ENCODE results near the gene FTSJ3. TPM values are rescaled to one million over a fixed set of nuclear protein-coding genes. Genes with fewer than 3 reads are reported as not detected.

FTSJ3 gene
- total and polyA plus RNA-seq, 2 experiments from 2014 or later, result 29.2 to 61.5 TPM

- TF ChIP-seq REST (IDR thresholded peaks at IDR 0.05; ENCODE audit: unreplicated experiment), result no peak
- no peak for TF ChIP-seq ZNF114 (CRISPR knock-in tag; IDR thresholded peaks at IDR 0.05)
- no peak for TF ChIP-seq EZH2 (IDR thresholded peaks at IDR 0.05; ENCODE audit: low read depth, unreplicated experiment)
- TF ChIP-seq ZNF331 (CRISPR knock-in tag; IDR thresholded peaks at IDR 0.05; ENCODE audit: low read depth), result no peak
- no peak for TF ChIP-seq ETS1 (IDR thresholded peaks at IDR 0.05)
- TF ChIP-seq POLR2AphosphoS5 (IDR thresholded peaks at IDR 0.05; ENCODE audit: low read depth), result no peak
- TF ChIP-seq, protein P1, sequence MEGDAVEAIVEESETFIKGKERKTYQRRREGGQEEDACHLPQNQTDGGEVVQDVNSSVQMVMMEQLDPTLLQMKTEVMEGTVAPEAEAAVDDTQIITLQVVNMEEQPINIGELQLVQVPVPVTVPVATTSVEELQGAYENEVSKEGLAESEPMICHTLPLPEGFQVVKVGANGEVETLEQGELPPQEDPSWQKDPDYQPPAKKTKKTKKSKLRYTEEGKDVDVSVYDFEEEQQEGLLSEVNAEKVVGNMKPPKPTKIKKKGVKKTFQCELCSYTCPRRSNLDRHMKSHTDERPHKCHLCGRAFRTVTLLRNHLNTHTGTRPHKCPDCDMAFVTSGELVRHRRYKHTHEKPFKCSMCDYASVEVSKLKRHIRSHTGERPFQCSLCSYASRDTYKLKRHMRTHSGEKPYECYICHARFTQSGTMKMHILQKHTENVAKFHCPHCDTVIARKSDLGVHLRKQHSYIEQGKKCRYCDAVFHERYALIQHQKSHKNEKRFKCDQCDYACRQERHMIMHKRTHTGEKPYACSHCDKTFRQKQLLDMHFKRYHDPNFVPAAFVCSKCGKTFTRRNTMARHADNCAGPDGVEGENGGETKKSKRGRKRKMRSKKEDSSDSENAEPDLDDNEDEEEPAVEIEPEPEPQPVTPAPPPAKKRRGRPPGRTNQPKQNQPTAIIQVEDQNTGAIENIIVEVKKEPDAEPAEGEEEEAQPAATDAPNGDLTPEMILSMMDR (conservative IDR thresholded peaks at IDR 0.05; ENCODE audit: low read depth in 2 of 2), result no peak
These were observed 17.5 kb downstream of the FTSJ3 start (continued) for GRCh38 chr17:63809970-63810369.

DNA sequence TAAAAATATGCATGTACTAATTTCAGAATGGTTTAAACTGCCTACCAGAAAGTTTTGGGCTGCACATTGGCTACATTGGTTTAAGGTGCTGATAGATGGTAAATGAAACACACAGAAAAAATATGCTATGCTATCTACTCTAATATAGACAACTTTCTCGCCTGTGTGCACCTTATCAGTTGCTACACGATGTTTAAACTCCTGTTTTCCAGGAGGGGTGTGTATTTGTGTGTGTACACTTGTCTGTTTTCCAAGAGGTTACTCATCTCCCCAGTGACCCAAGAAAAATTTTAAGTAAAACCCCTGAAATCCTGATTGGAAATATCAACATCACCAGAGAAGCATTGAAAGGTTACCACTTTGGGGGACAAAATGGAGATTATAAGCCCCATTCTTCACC is 21.9 kb downstream of the FTSJ3 start:
- H3K27me3 Mint-ChIP-seq (ENCODE audit: insufficient read depth, low read depth, poor library complexity), result no peaks in the 10 kb centered on the region
- Histone ChIP-seq H3K27ac (ENCODE audit: low read depth) (no peak overlapping the region), H3K4me1 (ENCODE audit: insufficient read depth) (no peaks in the 10 kb centered on the region), H4K20me1 (replicated peaks; ENCODE audit: insufficient read depth) (peaks cover 30% of the 10 kb centered on the region), H3K36me3 (ENCODE audit: insufficient read depth) (peaks cover 84% of the 10 kb centered on the region), H3K4me3 (no peak overlapping the region), H2AFZ (no peak overlapping the region), H3K27me3 (ENCODE audit: insufficient read depth) (no peaks in the 10 kb centered on the region), H3F3A (replicated peaks; ENCODE audit: low read depth) (peaks cover 3% of the 10 kb centered on the region; the same call in 1 of the 2 replicates), H3K79me2 (replicated peaks; ENCODE audit: insufficient read depth) (peaks cover 14% of the 10 kb centered on the region), H3K9me2 (ENCODE audit: insufficient read depth) (no peaks in the 10 kb centered on the region), H3K4me2 (no peak overlapping the region)
- H3K27ac Mint-ChIP-seq, result no peak overlapping the region
- H3K4me3 Mint-ChIP-seq, result no peak overlapping the region
- no peak for ATAC-seq
- no peaks in the 10 kb centered on the region for H3K4me1 Mint-ChIP-seq
- H3K36me3 Mint-ChIP-seq (ENCODE audit: low read depth), result peaks cover 81% of the 10 kb centered on the region
- no peak for DNase-seq (ENCODE audit: low spot score)
- no peaks in the 10 kb centered on the region for H3K9me3 Mint-ChIP-seq
- TF ChIP-seq EZH2 (IDR thresholded peaks at IDR 0.05; ENCODE audit: low read depth, unreplicated experiment) (no peak), EZH2phosphoT487 (IDR thresholded peaks at IDR 0.05; ENCODE audit: unreplicated experiment) (no peak), ZNF114 (CRISPR knock-in tag; IDR thresholded peaks at IDR 0.05) (no peak)
- TF ChIP-seq, protein P1 (conservative IDR thresholded peaks at IDR 0.05; ENCODE audit: low read depth in 2 of 2), result no peak
- TF ChIP-seq, protein P2, sequence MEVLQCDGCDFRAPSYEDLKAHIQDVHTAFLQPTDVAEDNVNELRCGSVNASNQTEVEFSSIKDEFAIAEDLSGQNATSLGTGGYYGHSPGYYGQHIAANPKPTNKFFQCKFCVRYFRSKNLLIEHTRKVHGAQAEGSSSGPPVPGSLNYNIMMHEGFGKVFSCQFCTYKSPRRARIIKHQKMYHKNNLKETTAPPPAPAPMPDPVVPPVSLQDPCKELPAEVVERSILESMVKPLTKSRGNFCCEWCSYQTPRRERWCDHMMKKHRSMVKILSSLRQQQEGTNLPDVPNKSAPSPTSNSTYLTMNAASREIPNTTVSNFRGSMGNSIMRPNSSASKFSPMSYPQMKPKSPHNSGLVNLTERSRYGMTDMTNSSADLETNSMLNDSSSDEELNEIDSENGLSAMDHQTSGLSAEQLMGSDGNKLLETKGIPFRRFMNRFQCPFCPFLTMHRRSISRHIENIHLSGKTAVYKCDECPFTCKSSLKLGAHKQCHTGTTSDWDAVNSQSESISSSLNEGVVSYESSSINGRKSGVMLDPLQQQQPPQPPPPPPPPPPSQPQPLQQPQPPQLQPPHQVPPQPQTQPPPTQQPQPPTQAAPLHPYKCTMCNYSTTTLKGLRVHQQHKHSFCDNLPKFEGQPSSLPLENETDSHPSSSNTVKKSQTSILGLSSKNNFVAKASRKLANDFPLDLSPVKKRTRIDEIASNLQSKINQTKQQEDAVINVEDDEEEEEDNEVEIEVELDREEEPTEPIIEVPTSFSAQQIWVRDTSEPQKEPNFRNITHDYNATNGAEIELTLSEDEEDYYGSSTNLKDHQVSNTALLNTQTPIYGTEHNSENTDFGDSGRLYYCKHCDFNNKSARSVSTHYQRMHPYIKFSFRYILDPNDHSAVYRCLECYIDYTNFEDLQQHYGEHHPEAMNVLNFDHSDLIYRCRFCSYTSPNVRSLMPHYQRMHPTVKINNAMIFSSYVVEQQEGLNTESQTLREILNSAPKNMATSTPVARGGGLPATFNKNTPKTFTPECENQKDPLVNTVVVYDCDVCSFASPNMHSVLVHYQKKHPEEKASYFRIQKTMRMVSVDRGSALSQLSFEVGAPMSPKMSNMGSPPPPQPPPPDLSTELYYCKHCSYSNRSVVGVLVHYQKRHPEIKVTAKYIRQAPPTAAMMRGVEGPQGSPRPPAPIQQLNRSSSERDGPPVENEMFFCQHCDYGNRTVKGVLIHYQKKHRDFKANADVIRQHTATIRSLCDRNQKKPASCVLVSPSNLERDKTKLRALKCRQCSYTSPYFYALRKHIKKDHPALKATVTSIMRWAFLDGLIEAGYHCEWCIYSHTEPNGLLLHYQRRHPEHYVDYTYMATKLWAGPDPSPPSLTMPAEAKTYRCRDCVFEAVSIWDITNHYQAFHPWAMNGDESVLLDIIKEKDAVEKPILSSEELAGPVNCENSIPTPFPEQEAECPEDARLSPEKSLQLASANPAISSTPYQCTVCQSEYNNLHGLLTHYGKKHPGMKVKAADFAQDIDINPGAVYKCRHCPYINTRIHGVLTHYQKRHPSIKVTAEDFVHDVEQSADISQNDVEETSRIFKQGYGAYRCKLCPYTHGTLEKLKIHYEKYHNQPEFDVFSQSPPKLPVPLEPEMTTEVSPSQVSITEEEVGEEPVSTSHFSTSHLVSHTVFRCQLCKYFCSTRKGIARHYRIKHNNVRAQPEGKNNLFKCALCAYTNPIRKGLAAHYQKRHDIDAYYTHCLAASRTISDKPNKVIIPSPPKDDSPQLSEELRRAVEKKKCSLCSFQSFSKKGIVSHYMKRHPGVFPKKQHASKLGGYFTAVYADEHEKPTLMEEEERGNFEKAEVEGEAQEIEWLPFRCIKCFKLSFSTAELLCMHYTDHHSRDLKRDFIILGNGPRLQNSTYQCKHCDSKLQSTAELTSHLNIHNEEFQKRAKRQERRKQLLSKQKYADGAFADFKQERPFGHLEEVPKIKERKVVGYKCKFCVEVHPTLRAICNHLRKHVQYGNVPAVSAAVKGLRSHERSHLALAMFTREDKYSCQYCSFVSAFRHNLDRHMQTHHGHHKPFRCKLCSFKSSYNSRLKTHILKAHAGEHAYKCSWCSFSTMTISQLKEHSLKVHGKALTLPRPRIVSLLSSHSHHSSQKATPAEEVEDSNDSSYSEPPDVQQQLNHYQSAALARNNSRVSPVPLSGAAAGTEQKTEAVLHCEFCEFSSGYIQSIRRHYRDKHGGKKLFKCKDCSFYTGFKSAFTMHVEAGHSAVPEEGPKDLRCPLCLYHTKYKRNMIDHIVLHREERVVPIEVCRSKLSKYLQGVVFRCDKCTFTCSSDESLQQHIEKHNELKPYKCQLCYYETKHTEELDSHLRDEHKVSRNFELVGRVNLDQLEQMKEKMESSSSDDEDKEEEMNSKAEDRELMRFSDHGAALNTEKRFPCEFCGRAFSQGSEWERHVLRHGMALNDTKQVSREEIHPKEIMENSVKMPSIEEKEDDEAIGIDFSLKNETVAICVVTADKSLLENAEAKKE (CRISPR knock-in tag; IDR thresholded peaks at IDR 0.05), result no peak
